ENCODE data around the gene KCNMB2.
"Not testable (repeated sequence)": the region's sequence is repeated elsewhere in the genome, so short reads cannot be mapped to it uniquely, and the experiment has no call there.

The KCNMB2 gene

GRCh38 chr3:178851564-178851963 is 315.3 kb downstream of the KCNMB2 start:
- DNase-seq (ENCODE audit: low read depth in 1 of 2, low spot score in 1 of 2), result no peak

- no peak for DNase-seq (ENCODE audit: low read depth in 1 of 2, low spot score in 1 of 2)
These were observed 320.6 kb downstream of the KCNMB2 start for GRCh38 chr3:178856804-178857203.

GRCh38 chr3:178859386-178859785 is 323.1 kb downstream of the KCNMB2 start:
- DNase-seq (ENCODE audit: low read depth in 1 of 2, low spot score in 1 of 2), result no peak

- not testable (repeated sequence) for DNase-seq (ENCODE audit: low read depth in 1 of 2, low spot score in 1 of 2)
These were observed 323.7 kb downstream of the KCNMB2 start for GRCh38 chr3:178859900-178860436.

GRCh38 chr3:178868681-178869080 is 332.4 kb downstream of the KCNMB2 start:
- no peak for DNase-seq (ENCODE audit: low read depth in 1 of 2, low spot score in 1 of 2)

- DNase-seq (ENCODE audit: low read depth in 1 of 2, low spot score in 1 of 2), result no peak
These were observed 333.8 kb downstream of the KCNMB2 start for GRCh38 chr3:178870085-178870484.

- DNase-seq (ENCODE audit: low read depth in 1 of 2, low spot score in 1 of 2), result no peak
These were observed 338.9 kb downstream of the KCNMB2 start for GRCh38 chr3:178875157-178875556.

- DNase-seq (ENCODE audit: low read depth in 1 of 2, low spot score in 1 of 2), result no peak
These were observed 339.6 kb downstream of the KCNMB2 start for GRCh38 chr3:178875836-178876235.

GRCh38 chr3:178880274-178880673 is 344.0 kb downstream of the KCNMB2 start:
- no peak for DNase-seq (ENCODE audit: low read depth in 1 of 2, low spot score in 1 of 2)

Data from activated T-helper 1 cell treated with anti-CD3 and anti-CD28 coated beads, Interleukin-2, amount 50 U/mL, for 16 hours (primary cell).